Heart left ventricle (tissue), 16 donors: ENCODE results near the gene TTC22. TPM values are rescaled to one million over a fixed set of nuclear protein-coding genes. Genes with fewer than 3 reads are reported as not detected.
A peak's percentile ranks its signal among the peaks of the same experiment; 100 is the strongest.

Source experiments
- ATAC-seq, 4 donors: fragments of 200-7000 bp; cut with Tn5 transposase; one replicate each; pipeline ENCODE4 v1.9.1; 2020 to 2022; ENCODE audit warnings: moderate library complexity in 4 of 4, mild to moderate bottlenecking in 3 of 4, moderate number of reproducible peaks in 1 of 4
- DNase-seq, 5 donors: peaks; one replicate each; pipeline ENCODE4 v3.0.0-alpha.2; 2020
- H3K27ac ChIP-seq, 12 donors: fragments of 200-600 bp; sonication (generic) in 4 of 12; one replicate each; pipeline versions ENCODE4 v1.5.0 to v1.8.0; 2016 to 2022; ENCODE audit warnings: mild to moderate bottlenecking in 2 of 12
- H3K27me3 ChIP-seq, 9 donors: fragments of 200-600 bp; sonication (generic) in 2 of 9; one replicate each; pipeline versions ENCODE4 v1.5.1 to v1.8.0; 2016 to 2022; ENCODE audit warnings: mild to moderate bottlenecking in 3 of 9
- H3K36me3 ChIP-seq, 9 donors: fragments of 200-600 bp; sonication (generic) in 2 of 9; one replicate each; pipeline versions ENCODE4 v1.5.0 to v1.8.0; 2018 to 2022; ENCODE audit warnings: mild to moderate bottlenecking in 2 of 9
- H3K4me1 ChIP-seq, 12 donors: fragments of 200-600 bp; sonication (generic) in 4 of 12; one replicate each; pipeline versions ENCODE4 v1.5.0 to v1.8.0; 2016 to 2022; ENCODE audit warnings: mild to moderate bottlenecking in 3 of 12
- H3K4me3 ChIP-seq, 12 donors: fragments of 200-600 bp; sonication (generic) in 4 of 12; one replicate each; pipeline versions ENCODE4 v1.5.0 to v1.8.0; 2017 to 2022; ENCODE audit warnings: mild to moderate bottlenecking in 9 of 12, moderate library complexity in 4 of 12
- H3K9me3 ChIP-seq, 12 donors: fragments of 200-600 bp; sonication (generic) in 4 of 12; one replicate each; pipeline versions ENCODE4 v1.5.0 to v1.8.0; 2016 to 2022; ENCODE audit warnings: mild to moderate bottlenecking in 1 of 12
- CTCF ChIP-seq, 12 donors: fragments of 200-600 bp; sonication (generic) in 4 of 12; IDR thresholded peaks; one replicate each; pipeline versions ENCODE4 v1.5.0 to v1.8.0; 2018 to 2022; ENCODE audit warnings: antibody characterized with exemption in 12 of 12, mild to moderate bottlenecking in 5 of 12
- POLR2A ChIP-seq, 2 donors: fragments of 450-650 bp; IDR thresholded peaks; one replicate each; pipeline ENCODE4 v1.6.1; 2017; ENCODE audit warnings: antibody characterized with exemption in 2 of 2, mild to moderate bottlenecking in 2 of 2, moderate library complexity in 2 of 2
- WGBS, 4 donors: extraction: QIAGEN DNeasy Blood & Tissue Kit in 2 of 4; methylation state at CpG; one replicate each; pipeline versions ENCODE4 v1.1.5 to v1.1.7; 2013 to 2018; 5-methylcytosine and 5-hydroxymethylcytosine counted together
- intact Hi-C, 10 donors: fragments of 100-400 bp; cut with DNase I; formaldehyde crosslinking; loops; one replicate each; pipeline versions ENCODE4 v1.11.1 to v1.14.2; 2022
- polyA plus RNA-seq, 2 donors: library from polyadenylated mRNA; stranded (reverse); fragments of 200-250 nt; gene quantifications; one replicate each; pipeline ENCODE4 v1.2.3, GENCODE V29; 2013
- total RNA-seq, 9 donors: library from RNA; depleted of rRNA in 2 of 9; stranded (reverse); fragments of >200 nt in 2 of 9; fragmentation: NEBNext Ultra II Directional in 3 of 9; extraction: Animal tissue kit (Norgen Biotek cat#: 25700) in 3 of 9; gene quantifications; one replicate each; pipeline versions ENCODE4 v1.1.0 to v1.2.4, GENCODE V29; 2016 to 2023
- donor health status: ischemic (EF 13 %, LVEDD 7.1; RV severe dilation, severe dysfunction).
- donor health status: healthy with polysubstance abuse.
- donor health status: DM: no; HTN: yes; CAD: no.
- donor health status: DM: no; HTN: no; CAD: no.
- donor health status: ischemic (EF 25% LVEDD 6.9; RV normal size, moderate dysfunction).
- donor health status: ischemic (EF 25% LVEDD 5.7; RV mildly dilated, moderate dysfunction).
- donor health status: healthy.
- donor health status: DM: yes; HTN: yes; CAD: no.
- donor health status: ischemic (EF 35%, LVEDD 5.7; RV mildly dilated, moderate dysfunction).
- donor health status: nonischemic (EF 11% LVEDD 7.7; RV severe dilation, severe dysfunction).
- donor health status: DM: yes; HTN: yes; CAD: no.
- donor health status: PGD.
- donor health status: ischemic (EF 29% LVEDD 5.4; RV normal size, mild dysfunction).
- donor health status: nonischemic (EF 23%, LVEDD 6.1; RV moderate dilation, normal function).

The TTC22 gene
- total and polyA plus RNA-seq, 11 donors: 0.06 to 2.5 (median 0.25) TPM; not detected in 2

GRCh38 chr1:54809496-54810074, 8.5 kb upstream of the TTC22 start:
- TF ChIP-seq POLR2A (IDR thresholded peaks at IDR 0.05) (no peak), CTCF (IDR thresholded peaks at IDR 0.05) (no peak)
- H3K9me3 ChIP-seq: no peaks in the 10 kb centered on the region
- no peaks in the 10 kb centered on the region for H3K36me3 ChIP-seq
- H3K27me3 ChIP-seq: peaks cover 0 to 7% (median 0%) of the 10 kb centered on the region in 9 donors
- H3K27ac ChIP-seq: no peak overlapping the region
- H3K4me3 ChIP-seq: no peak overlapping the region
- H3K4me1 ChIP-seq: peaks cover 0 to 2% (median 0%) of the 10 kb centered on the region in 12 donors
- 61 to 66% (median 64%) methylated on average over 3 of the region's 3 CpGs for WGBS, 4 donors
- intact Hi-C loops: loop anchor here in 9 of 10 donors (2.0 to 10.0 kb wide), 9 partner anchors 135 to 949 kb away; no protein-coding TSS in a partner anchor
- DNase-seq (no peak), ATAC-seq (no peak)

- intact Hi-C loops: loop anchor here in 5 of 10 donors (5.0 to 10.0 kb wide), 4 partner anchors 136 to 741 kb away; no protein-coding TSS in a partner anchor
- 69 to 76% (median 72%) methylated on average over 10 to 12 of the region's 12 CpGs for WGBS, 4 donors
- no peak overlapping the region for H3K4me3 ChIP-seq
- no peak for ATAC-seq
- DNase-seq: peak in 1 of 5 donors; percentile 3
- no peaks in the 10 kb centered on the region for H3K9me3 ChIP-seq
- peaks cover 0 to 6% (median 0%) of the 10 kb centered on the region in 12 donors for H3K4me1 ChIP-seq
- no peaks in the 10 kb centered on the region for H3K36me3 ChIP-seq
- H3K27ac ChIP-seq: no peak overlapping the region
- H3K27me3 ChIP-seq: peaks cover 0 to 8% (median 0%) of the 10 kb centered on the region in 9 donors
- TF ChIP-seq CTCF (IDR thresholded peaks at IDR 0.05) (peak in 1 of 12 donors; percentile 3), POLR2A (IDR thresholded peaks at IDR 0.05) (no peak)
Measured at GRCh38 chr1:54808443-54809207, 7.5 kb upstream of the TTC22 start.

GRCh38 chr1:54807756-54808155, 6.6 kb upstream of the TTC22 start:
- no peak overlapping the region for H3K4me3 ChIP-seq

More at GRCh38 chr1:54807756-54808155, 6.6 kb upstream of the TTC22 start:
- Histone ChIP-seq H3K27ac (no peak overlapping the region), H3K4me1 (peaks cover 0 to 6% (median 0%) of the 10 kb centered on the region in 12 donors), H3K27me3 (peaks cover 0 to 16% (median 0%) of the 10 kb centered on the region in 9 donors), H3K9me3 (no peaks in the 10 kb centered on the region), H3K36me3 (no peaks in the 10 kb centered on the region)
- TF ChIP-seq CTCF (IDR thresholded peaks at IDR 0.05): no peak
- TF ChIP-seq POLR2A (IDR thresholded peaks at IDR 0.05): no peak
- no peak for DNase-seq
- intact Hi-C loops: loop anchor here in 5 of 10 donors (5.0 to 10.0 kb wide), 4 partner anchors 135 to 740 kb away; no protein-coding TSS in a partner anchor
- WGBS, 4 donors: 87 to 89% (median 88%) methylated on average over 7 of the region's 7 CpGs
- no peak for ATAC-seq
